GM18868 (cell line): ENCODE data around the gene PRF1.
"Not testable (repeated sequence)": the region's sequence is repeated elsewhere in the genome, so short reads cannot be mapped to it uniquely, and the experiment has no call there.

Experiments
- ATAC-seq: cut with Tn5 transposase; IDR thresholded peaks from one replicate; pipeline ENCODE4 v1.9.1; 2021; ENCODE audit warnings: mild to moderate bottlenecking, moderate library complexity; ENCODE audit not compliant: unreplicated experiment

Gene PRF1

DNA sequence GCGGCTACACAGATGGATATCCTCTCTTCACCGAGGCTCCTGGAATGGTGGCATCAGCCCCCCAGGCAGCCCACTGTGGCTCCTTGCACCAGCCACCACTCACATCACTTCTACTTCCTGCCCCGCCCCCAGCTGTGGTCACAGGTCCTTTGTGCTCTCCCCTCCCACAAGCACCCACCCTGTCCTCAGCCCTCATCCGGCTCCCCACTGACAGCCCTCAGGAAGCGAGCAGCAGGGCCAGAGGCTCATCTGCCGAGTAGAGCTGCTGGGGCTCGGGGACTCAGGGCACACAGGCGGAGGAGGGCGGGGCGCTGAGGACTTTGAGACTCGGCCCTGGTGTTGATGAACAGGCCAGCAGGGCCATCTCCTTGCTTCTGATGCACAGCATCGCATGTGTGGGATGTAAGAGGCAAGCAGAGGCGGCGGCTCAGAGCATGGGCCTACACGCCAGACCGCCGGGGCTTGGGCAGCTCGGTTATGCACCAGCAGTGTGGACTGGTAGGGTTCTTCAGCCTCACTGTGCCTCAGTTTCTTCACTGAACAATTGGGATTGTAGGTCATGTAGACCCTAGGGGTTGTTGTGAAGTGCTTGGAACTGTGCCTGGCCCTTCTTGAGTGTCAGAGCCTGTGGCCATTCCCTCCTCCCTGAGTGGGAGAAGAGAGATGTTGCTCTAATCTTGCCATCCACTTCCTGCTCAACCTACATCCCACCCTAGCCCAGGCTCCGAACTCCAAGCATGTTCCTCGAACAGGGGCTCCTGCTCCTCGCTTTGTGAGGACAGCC, at the start of gene PRF1:
PRF1 (minus strand) TSS at position 77 of the 784 bp plus-strand sequence. CDS start 1,839 bp downstream, outside the sequence.
- ATAC-seq = no peak

DNA sequence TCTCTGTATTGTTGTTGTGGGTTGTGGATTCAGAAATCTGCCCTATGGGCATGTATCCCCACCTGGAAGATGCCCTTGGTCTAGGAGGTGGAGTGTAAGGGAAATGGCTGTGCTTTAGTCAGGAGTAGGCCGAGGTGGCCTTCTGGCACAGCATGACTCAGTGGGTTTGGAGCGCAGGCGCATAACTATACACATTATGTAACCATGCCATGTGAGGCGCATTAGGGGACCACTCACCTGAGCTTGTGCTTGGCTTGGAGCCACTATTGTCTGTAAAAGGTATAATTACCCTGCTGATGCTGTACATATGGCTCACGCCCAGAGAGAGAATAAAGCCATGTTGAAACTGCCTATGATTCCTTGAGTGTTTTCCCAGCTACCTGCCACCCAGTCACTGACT, 49.1 kb upstream of the PRF1 start:
- no peak for ATAC-seq

DNA sequence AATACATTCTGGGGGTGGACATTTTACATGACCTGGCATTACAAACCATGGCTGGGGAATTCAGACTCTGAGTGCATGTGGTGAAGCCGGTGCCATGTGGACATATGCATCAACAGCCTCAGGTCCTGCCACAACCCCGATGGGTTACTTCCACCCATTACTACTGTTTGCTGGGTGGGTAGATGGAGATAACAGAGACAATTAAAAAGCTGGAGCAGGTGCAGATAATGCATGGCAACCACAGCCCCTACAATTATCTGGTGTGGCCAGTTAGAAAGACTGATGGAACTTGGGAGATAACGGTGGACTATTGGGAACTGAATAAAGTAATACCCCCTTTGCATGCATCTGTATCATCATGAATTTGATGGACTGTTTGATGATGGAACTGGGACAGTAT, 48.2 kb upstream of the PRF1 start:
- no peak for ATAC-seq

DNA sequence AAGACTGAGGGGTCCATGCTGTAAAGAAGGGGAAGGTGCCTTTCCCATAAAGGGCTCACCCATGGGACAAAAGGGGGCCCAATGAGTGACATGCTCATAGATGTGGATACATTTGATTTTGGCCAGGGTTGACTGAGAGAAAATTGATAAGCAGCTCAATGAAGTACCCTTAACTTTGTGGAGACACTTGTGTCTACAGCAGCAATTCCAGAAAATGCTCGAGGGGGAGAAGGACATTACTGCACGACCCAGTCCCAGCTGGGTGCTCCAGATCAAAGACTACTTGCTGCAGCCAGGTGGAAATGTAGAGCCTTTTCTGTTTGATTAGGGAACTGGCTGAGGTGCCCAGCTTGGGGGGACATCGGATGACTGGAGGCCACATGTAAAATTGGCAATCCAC, 47.6 kb upstream of the PRF1 start:
- ATAC-seq = no peak

DNA sequence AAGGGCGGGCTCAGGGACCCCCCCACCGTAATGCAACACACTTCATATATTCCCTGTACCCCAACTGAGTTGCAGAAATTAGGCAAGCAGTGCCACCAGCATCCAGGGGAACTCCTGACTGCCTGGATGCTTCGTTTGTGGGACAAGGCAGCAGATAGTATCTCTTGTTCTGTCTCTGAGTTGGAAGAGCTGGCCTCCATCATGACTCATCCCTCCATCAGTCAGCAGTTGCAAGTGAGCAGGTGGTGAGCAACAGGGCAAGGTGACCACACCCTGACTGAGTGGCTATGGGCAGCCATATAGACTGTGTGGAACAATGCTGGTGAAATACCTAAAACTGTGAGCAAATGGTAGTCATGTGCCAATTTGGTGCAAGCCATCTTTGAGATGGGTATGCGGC, 47.0 kb upstream of the PRF1 start:
- no peak for ATAC-seq

DNA sequence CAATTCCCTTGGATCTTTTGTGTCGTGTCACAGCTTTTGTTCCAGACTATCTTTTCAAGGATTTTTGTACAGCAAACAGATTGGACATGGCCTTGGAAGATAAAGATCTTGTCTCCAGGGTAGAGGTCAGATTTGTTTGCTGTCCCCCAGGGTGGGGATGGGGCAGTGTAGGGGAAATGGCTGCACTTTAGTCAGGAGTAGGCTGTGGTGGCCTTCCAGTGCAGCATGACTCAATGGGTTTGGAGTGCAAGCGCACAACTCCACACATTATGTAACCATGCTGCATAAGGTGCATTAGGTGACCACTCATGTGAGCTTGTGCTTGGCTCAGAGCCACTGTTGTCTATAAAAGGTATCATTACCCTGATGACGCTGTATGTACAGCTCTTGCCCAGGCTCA, 45.9 kb upstream of the PRF1 start:
- no peak for ATAC-seq

DNA sequence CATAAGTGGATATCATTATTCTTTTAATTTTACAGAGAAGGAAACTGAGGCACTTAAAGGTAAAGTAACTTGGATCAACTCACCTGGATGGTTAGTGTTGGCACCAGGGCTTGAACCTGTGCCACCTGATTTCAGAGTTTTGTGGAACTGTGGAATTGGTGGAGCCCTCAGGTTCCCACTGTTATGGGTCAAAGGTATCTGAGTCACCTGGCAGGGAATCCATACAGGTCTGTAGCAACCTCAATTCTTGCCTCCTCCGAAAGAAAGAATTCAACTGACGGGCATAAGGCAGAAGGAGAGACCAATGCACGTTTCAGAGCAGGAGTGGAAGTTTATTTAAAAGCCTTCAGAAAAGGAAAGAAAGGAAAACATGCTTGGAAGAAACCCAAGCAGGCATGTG, 44.5 kb upstream of the PRF1 start:
- ATAC-seq = no peak

DNA sequence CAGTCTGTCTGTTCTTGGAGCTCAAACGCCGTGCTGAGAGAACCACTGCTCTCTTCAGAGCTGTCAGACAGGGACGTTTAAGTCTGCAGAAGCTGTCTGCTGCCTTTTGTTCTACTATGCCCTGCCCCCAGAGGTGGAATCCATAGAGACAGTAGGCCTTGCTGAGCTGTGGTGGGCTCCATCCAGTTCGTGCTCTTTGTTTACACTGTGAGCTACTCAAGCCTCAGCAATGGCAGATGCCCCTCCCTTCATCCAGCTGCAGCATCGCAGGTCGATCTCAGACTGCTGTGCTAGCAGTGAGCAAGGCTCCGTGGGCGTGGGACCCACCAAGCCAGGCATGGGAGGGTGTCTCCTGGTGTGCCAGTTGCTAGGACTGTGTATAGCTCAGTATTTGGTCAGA, 42.4 kb upstream of the PRF1 start:
- not testable (repeated sequence) for ATAC-seq

DNA sequence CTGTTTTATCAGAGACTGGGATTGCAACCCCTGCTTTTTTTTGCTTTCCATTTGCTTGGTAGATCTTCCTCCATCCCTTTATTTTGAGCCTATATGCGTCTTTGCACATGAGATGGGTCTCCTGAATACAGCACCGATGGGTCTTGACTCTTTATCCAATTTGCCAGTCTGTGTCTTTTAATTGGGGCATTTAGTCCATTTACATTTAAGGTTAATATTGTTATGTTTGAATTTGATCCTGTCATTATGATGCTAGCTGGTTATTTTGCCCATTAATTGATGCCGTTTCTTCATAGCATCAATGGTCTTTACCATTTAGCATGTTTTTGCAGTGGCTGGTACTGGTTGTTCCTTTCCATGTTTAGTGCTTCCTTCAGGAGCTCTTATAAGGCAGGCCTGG, 40.7 kb upstream of the PRF1 start:
- not testable (repeated sequence) for ATAC-seq

DNA sequence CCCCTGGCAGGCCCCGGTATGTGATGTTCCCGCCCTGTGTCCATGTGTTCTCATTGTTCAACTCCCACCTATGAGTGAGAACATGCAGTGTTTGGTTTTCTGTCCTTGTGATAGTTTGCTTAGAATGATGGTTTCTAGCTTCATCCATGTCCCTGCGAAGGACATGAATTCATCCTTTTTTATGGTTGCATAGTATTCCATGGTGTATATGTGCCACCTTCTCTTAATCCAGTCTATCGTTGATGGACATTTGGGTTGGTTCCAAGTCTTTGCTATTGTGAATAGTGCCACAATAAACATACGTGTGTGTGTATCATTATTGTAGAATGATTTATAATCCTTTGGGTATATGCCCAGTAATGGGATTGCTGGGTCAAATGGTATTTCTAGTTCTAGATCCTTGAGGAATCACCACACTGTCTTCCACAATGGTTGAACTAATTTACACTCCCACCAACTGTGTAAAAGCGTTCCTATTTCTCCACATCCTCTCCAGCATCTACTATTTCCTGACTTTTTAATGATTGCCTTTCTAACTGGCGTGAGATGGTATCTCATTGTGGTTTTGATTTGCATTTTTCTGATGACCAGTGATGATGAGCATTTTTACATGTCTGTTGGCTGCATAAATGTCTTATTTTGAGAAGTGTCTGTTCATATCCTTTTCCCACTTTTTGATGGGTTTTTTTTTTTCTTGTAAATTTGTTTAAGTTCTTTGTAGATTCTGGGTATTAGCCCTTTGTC, 37.3 kb upstream of the PRF1 start:
- not testable (repeated sequence) for ATAC-seq

DNA sequence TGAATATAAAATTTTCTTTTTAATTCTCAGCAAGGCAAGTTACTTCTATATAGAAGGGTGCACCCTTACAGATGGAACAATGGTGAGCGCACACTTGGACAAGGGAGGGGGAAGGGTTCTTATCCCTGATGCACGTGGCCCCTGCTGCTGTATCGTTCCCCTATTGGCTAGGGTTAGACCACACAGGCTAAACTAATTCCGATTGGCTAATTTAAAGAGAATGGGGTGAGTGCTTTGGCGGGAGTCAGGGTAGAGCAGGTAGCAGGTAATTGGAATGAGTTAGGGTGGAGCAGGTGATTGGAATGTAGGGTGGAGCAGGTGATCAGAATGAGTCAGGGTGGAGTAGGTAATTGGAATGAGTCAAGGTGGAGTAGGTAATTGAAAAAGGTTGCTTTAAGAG, 32.0 kb upstream of the PRF1 start:
- ATAC-seq = not testable (repeated sequence)

DNA sequence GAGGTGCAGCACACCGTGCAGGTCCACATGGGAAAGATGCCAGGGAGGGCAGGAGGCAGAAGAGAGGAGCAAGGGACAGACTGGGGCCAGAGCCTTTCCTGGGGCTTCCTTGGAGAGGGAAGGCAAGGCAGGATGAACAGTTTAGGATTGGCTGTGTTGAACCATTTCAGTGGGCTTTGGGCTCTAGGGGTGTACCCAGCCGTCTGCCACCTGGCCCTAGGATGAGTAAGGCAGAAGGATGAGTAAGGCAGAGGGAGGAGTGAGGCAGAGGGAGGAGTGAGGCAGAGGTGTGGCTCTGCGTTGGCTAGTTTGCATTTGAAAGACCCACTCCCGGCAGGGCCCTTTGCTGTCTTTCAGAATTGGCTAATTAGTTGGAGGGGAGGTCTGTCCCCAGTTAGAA, 31.5 kb upstream of the PRF1 start:
- ATAC-seq = no peak

DNA sequence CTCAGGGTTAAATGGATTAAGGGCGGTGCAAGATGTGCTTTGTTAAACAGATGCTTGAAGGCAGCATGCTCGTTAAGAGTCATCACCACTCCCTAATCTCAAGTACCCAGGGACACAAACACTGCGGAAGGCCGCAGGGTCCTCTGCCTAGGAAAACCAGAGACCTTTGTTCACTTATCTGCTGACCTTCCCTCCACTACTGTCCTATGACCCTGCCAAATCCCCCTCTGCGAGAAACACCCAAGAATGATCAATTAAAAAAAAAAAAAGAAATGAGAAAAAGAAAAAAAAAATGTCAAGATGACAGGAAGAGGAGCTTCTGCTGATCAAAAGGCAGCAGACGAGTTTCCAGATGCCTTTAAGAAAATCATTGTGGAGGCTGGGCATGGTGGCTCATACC, 29.2 kb upstream of the PRF1 start:
- ATAC-seq = not testable (repeated sequence)

DNA sequence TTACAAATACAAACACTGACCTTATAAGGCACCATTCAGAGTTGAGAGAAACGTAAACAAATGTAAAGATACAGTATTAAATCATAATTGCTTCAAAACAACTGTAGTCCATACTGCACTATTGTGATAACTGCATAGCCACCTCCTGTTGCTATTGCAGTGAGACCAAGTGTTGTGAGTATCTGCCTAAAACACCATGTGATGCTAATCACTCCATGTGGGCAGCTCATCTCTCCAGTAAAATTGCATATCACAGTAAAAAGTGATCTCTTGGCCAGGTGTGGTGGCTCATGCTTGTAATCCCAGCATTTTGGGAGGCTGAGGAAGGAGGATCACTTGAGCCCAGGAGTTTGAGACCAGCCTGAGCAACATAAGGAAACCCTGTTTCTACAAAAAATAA, 26.8 kb upstream of the PRF1 start:
- no peak for ATAC-seq

DNA sequence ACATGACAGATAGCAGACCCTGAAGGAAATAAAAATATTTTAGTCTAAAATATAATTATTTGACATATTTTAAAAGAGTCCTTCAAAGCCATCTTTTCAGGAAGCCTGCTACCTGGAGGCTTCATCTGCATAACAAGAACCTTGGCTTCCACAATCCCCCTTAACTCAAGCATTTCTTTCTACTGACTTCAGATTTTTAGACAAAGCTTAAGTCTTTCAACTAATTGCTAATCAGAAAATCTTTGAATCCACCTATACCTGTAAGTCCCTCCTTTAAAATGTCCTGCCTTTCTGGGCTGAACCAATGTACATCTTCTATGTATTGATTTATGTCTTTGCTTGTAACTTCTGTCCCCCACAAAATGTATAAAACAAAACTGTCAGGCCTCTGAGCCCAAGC, 23.5 kb upstream of the PRF1 start:
- no peak for ATAC-seq

DNA sequence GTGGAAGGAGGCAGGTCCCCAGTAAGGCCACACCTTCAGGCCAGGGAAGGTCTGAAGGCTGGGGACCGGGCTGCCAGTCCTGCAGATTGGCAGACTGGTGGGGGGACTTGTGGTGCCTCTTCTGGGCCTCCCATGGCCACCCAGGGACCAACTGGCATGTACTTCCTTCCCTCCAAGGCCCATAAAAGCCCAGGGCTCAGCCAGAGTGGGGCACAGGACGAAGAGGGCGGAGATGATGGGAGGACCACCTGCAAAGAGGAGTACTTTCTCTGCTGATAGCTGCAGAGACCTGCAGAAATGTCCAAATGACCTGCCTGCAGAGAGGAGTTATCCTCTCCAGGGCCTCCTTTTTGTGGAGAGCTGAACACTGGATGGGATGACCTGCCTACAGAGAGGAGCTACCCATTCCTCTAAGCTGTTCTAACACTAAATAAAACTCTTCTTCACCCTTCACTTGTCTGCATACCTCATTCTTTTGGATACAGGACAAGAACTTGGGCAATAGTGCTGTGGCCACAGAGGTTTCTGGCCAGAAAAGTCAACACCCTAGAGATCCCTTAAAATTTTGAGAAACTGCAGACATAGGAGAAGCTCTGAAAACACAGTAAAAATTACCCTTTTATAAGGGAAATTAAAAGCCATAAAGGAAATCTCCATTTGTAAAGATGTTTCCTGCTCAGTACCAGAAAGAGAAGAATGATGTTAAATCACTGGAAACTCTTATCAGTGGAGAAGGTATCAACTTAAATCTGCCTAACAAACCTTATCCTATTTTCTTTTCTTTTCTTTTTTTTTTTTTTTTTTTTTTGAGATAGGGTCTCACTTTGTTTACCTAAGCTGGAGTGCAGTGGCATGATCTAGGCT, 20.7 kb upstream of the PRF1 start:
- no peak for ATAC-seq

DNA sequence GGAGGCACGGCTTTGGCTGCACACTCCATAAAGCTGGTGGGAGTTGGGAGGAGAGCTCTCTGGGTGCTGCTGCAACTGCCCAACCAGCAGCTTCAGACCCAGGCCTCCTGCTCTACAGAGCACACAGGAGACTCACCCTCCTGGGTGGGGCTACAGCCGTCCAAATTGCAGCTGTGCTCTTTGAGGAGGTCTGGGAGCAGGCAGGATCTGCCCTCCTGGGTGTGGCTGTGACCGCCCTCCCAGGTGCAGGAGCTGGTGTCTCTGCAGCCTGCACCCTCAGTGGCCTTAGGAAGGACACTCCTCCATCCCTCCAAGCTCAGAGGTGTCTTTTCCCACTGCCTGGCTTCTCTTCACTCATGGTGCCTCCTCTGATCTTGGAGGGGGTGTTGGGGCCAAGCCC, 20.0 kb upstream of the PRF1 start:
- ATAC-seq = no peak

DNA sequence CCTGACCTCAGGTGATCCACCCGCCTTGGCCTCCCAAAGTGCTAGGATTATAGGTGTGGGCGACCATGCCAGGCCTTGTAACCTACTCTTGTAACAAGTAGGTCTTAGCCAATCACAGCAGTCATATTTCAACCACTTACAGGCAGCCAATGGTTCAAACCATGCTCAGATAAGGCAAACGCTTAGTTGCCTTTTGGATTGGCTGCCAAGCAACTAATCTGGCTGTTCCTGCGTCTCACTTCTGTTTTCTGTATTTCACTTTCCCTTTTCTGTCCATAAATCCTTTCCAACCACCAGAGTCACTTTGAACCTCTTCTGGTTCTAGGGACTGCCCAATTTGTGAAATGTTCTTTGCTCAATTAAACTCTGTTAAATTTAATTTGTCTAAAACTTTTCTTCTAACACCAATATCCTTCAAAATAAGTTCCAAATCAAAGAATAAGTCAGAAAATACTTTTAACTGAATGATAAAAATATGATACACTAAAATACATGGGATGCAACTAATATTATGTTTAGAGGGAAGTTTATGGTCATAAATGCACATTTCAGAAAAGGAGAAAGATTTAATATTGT, 19.1 kb upstream of the PRF1 start:
- ATAC-seq = no peak

DNA sequence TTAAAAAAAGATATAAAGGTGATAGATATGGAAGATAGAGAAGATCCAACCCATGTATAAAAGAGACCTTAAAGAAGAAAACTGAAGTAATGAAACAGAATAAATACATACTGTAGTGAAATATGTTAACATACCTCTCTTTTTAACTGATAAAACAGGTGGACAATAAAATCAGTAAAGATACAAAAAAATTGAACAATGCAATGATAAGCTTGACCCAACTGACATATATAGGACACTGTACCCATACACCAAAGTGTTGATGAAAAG, 17.4 kb upstream of the PRF1 start:
- no peak for ATAC-seq

DNA sequence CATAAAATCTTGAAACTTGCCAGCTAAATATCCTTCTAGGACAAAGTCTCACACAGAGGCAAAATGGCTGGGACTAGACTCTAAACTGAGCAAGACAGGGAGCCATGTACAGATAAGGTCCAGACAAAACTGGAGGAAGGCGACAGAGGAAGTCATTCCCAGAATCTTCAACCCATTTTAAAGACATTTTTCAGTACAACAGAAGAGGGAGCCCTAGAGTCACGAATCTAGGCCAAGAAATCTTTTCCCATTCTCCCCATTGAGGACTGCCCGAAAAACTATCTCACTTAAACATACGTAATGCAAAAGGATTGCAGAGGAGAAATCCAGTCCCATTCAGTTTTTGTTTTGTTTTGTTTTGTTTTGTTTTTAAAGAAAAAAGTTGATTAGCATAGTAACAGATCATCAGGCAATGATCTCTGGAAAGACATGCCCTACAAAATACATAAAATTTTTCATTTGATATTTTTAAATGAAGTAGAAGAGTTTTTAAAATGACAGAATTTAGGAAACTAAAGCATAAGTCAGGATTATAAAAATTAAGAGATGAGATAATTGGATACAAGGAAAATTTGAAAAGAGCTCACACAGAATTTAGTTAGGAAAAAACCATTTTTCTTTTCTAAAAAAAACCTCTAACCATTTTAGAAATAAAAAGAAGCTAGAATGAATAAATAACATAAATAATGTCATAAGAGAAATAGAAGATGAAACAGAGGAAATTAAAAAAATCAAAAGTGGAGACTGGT, 16.9 kb upstream of the PRF1 start:
- no peak for ATAC-seq

DNA sequence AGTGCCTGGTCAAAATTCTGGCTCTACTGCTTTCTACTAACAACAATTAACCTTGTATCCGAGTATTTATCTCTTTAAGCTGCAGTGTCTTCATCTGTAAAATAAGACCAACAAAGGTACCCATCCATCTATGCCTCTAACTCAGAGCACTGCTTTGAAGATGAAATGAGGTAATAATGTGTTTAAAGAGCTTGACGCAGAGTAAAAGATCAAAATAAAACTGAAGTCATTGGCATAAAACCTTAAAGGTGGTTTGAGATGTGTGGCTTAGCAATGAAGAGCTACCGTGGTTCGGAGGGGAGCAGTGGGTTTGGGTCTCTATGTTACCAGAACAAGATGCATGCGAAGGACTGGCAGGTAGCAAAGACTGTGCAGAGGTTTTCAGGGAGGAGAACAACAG, 16.1 kb upstream of the PRF1 start:
- no peak for ATAC-seq
